Measurements from ENCODE around the gene AHSA1. TPM values are rescaled to one million over a fixed set of nuclear protein-coding genes. Genes with fewer than 3 reads are reported as not detected.

The AHSA1 gene
- total and polyA plus RNA-seq, 10 of the 15 experiments (the other 5 are each of a cell fraction or from before 2014, with no cell fraction given) = 51.8 to 295 (median 201) TPM

- in situ Hi-C loops (cut with MboI) = no loop called here
- Histone ChIP-seq H3K27me3 (replicated peaks in 1 of 2; ENCODE audit: control insufficient read depth in 2 of 2, insufficient read depth in 2 of 2, low read length in 1 of 2) (no peaks in the 10 kb centered on the region), H3K9me3 (replicated peaks; ENCODE audit: control insufficient read depth, insufficient read depth, low read length) (no peaks in the 10 kb centered on the region), H3K9ac (ENCODE audit: control insufficient read depth, insufficient read depth, low read length) (no peak overlapping the region), H3K4me3 (no peak overlapping the region), H4K20me1 (ENCODE audit: control insufficient read depth, insufficient read depth) (no peaks in the 10 kb centered on the region), H3K36me3 (ENCODE audit: control insufficient read depth in 2 of 2, insufficient read depth in 2 of 2, low read length in 1 of 2) (peaks cover 6 to 28% of the 10 kb centered on the region in 2 experiments), H3K4me2 (ENCODE audit: control insufficient read depth, insufficient read depth) (no peak overlapping the region), H3K4me1 (ENCODE audit: control insufficient read depth, insufficient read depth, low read length) (no peaks in the 10 kb centered on the region), H3K79me2 (ENCODE audit: control insufficient read depth, insufficient read depth, low read length) (no peaks in the 10 kb centered on the region), H2AFZ (ENCODE audit: control insufficient read depth, low read depth, low read length) (no peak overlapping the region), H3K27ac (ENCODE audit: control insufficient read depth, insufficient read depth) (no peak overlapping the region)
- BruUV-seq (replicated peaks) = no TSS peak
- SMC1A ChIA-PET (ENCODE audit: uncharacterized antibody, unreplicated experiment) = interaction anchor here (0.6 to 1.2 kb wide), 2 partner anchors 16 to 75 kb away, joined by 3 to 4 read pairs; no protein-coding TSS in a partner anchor
- ATAC-seq = no peak
- TF ChIP-seq CEBPB (IDR thresholded peaks at IDR 0.05; ENCODE audit: borderline replicate concordance in 1 of 2, low read depth in 2 of 2, low read length in 2 of 2) = no peak
- no peak for TF ChIP-seq NR2C1 (IDR thresholded peaks at IDR 0.05)
- TF ChIP-seq NRF1 (conservative IDR thresholded peaks at IDR 0.05; ENCODE audit: low read depth, low read length) = no peak
- TF ChIP-seq ZBTB4 (CRISPR knock-in tag; IDR thresholded peaks at IDR 0.05) = no peak
- no peak for TF ChIP-seq SREBF1 (IDR thresholded peaks at IDR 0.05; ENCODE audit: low read length)
- TF ChIP-seq NFYA (IDR thresholded peaks at IDR 0.05; ENCODE audit: borderline replicate concordance, low read depth, low read length) = no peak
- TF ChIP-seq HSF1 (IDR thresholded peaks at IDR 0.05; ENCODE audit: low read depth, low read length) = no peak
- no peak for TF ChIP-seq TCF12 (IDR thresholded peaks at IDR 0.05; ENCODE audit: low read depth, low read length)
- no peak for TF ChIP-seq PML (IDR thresholded peaks at IDR 0.05; ENCODE audit: low read length)
- TF ChIP-seq FOS (IDR thresholded peaks at IDR 0.05; ENCODE audit: borderline replicate concordance, extremely low read depth, insufficient read length) = no peak
- TF ChIP-seq IRF4 (IDR thresholded peaks at IDR 0.05; ENCODE audit: low read depth, low read length) = no peak
- TF ChIP-seq CREB1 (IDR thresholded peaks at IDR 0.05; ENCODE audit: low read depth) = no peak
- RAD21 ChIA-PET (ENCODE audit: unreplicated experiment) = no interaction called here
- POLR2A ChIA-PET = no interaction called here
- intact Hi-C loops (cut with micrococcal nuclease; ENCODE audit: unreplicated experiment) = no loop called here
- CTCF ChIA-PET = interaction anchor here (0.6 kb wide), 1 partner anchor 1092 kb away, joined by 3 read pairs; no protein-coding TSS in a partner anchor
- 96% methylated on average over 2 of the region's 2 CpGs for WGBS (ENCODE audit: insufficient coverage, insufficient replicate concordance, low lambda C conversion rate, missing lambda C conversion rate)
- DNase-seq (ENCODE audit: low read depth, low spot score) = no peak
- FAIRE-seq = no peak
Observed at GRCh38 chr14:77442196-77442595, 15.7 kb upstream of the AHSA1 start.

All from GM12878 (cell line).